SK-N-SH (cell line): Measurements from ENCODE around the gene GTF2F2.

Experiments used
- CHD2 ChIP-seq: fragments of 150-350 bp; IDR thresholded peaks from 2 replicates; pipeline ENCODE4 v1.6.1; 2018; ENCODE audit warnings: low read length; ENCODE audit not compliant: partially characterized antibody
- EZH2phosphoT487 ChIP-seq: fragments of 200-600 bp; sonication (generic); IDR thresholded peaks from 2 replicates; pipeline ENCODE4 v1.6.1; 2017; ENCODE audit warnings: low read depth, mixed run types, mild to moderate bottlenecking, antibody characterized with exemption, moderate library complexity, borderline replicate concordance
- GABPA ChIP-seq: IDR thresholded peaks from 2 replicates; pipeline ENCODE4 v1.4.0; 2012; ENCODE audit warnings: low read depth, mild to moderate bottlenecking
- MEF2A ChIP-seq: IDR thresholded peaks from 2 replicates; pipeline ENCODE4 v1.4.0; 2012; ENCODE audit warnings: low read depth, borderline replicate concordance
- NFIC ChIP-seq: IDR thresholded peaks from 2 replicates; pipeline ENCODE4 v1.4.0; 2012; ENCODE audit warnings: borderline replicate concordance
- RAD21 ChIP-seq: IDR thresholded peaks from 2 replicates; pipeline ENCODE4 v1.6.1; 2012; ENCODE audit warnings: mild to moderate bottlenecking, low read length
- RFX5 ChIP-seq: IDR thresholded peaks from 2 replicates; pipeline ENCODE4 v1.6.1; 2012; ENCODE audit warnings: mild to moderate bottlenecking, improper control_type of control experiment, low read length
- SMC3 ChIP-seq: IDR thresholded peaks from 2 replicates; pipeline ENCODE4 v1.6.1; 2012; ENCODE audit warnings: low read depth, low read length, improper control_type of control experiment
- TAF1 ChIP-seq: IDR thresholded peaks from 2 replicates; pipeline ENCODE4 v1.6.1; 2012; ENCODE audit warnings: low read depth, mild to moderate bottlenecking, low read length, moderate library complexity, borderline replicate concordance
- TEAD4 ChIP-seq: IDR thresholded peaks from 2 replicates; pipeline ENCODE4 v1.4.0; 2012; ENCODE audit warnings: mild to moderate bottlenecking, borderline replicate concordance; ENCODE audit not compliant: insufficient read depth
- TF ChIP-seq, protein P1 (sequence below): IDR thresholded peaks from 2 replicates; pipeline ENCODE4 v1.6.1; 2012; ENCODE audit warnings: mild to moderate bottlenecking, low read depth, low read length, moderate library complexity
- TF ChIP-seq, protein P2 (sequence below): fragments of 200-600 bp; sonication (generic); IDR thresholded peaks from 2 replicates; pipeline ENCODE4 v1.6.1; 2017; ENCODE audit warnings: antibody characterized with exemption, mild to moderate bottlenecking, moderate library complexity

DNA sequence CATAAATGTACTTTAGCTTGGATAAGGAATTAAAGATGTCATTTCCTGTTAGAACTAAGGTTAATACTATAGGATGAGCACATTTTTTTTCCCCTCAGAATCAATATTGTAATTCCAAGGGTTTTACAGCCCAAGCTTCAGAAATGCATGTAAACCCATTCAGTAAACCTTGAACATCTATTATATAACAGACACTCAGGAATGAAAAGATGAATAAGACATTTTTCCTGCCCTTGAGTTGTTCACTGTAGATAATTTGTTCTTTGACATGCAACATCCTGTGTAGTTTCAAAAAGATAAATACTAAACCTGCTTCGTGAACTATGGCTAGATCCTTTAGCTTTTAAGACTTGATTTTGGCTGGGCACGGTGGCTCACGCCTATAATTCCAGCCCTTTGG, 102.2 kb downstream of the GTF2F2 start:
- TF ChIP-seq CHD2 (no peak), TEAD4 (no peak), TAF1 (no peak), EZH2phosphoT487 (no peak), NFIC (no peak), RAD21 (no peak), GABPA (no peak), MEF2A (no peak), RFX5 (no peak), SMC3 (no peak)
- TF ChIP-seq, protein P1, sequence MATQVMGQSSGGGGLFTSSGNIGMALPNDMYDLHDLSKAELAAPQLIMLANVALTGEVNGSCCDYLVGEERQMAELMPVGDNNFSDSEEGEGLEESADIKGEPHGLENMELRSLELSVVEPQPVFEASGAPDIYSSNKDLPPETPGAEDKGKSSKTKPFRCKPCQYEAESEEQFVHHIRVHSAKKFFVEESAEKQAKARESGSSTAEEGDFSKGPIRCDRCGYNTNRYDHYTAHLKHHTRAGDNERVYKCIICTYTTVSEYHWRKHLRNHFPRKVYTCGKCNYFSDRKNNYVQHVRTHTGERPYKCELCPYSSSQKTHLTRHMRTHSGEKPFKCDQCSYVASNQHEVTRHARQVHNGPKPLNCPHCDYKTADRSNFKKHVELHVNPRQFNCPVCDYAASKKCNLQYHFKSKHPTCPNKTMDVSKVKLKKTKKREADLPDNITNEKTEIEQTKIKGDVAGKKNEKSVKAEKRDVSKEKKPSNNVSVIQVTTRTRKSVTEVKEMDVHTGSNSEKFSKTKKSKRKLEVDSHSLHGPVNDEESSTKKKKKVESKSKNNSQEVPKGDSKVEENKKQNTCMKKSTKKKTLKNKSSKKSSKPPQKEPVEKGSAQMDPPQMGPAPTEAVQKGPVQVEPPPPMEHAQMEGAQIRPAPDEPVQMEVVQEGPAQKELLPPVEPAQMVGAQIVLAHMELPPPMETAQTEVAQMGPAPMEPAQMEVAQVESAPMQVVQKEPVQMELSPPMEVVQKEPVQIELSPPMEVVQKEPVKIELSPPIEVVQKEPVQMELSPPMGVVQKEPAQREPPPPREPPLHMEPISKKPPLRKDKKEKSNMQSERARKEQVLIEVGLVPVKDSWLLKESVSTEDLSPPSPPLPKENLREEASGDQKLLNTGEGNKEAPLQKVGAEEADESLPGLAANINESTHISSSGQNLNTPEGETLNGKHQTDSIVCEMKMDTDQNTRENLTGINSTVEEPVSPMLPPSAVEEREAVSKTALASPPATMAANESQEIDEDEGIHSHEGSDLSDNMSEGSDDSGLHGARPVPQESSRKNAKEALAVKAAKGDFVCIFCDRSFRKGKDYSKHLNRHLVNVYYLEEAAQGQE = no peak
- TF ChIP-seq, protein P2, sequence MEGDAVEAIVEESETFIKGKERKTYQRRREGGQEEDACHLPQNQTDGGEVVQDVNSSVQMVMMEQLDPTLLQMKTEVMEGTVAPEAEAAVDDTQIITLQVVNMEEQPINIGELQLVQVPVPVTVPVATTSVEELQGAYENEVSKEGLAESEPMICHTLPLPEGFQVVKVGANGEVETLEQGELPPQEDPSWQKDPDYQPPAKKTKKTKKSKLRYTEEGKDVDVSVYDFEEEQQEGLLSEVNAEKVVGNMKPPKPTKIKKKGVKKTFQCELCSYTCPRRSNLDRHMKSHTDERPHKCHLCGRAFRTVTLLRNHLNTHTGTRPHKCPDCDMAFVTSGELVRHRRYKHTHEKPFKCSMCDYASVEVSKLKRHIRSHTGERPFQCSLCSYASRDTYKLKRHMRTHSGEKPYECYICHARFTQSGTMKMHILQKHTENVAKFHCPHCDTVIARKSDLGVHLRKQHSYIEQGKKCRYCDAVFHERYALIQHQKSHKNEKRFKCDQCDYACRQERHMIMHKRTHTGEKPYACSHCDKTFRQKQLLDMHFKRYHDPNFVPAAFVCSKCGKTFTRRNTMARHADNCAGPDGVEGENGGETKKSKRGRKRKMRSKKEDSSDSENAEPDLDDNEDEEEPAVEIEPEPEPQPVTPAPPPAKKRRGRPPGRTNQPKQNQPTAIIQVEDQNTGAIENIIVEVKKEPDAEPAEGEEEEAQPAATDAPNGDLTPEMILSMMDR = no peak
